ENCODE measurements around the gene CLTCL1. TPM values are rescaled to one million over a fixed set of nuclear protein-coding genes. Genes with fewer than 3 reads are reported as not detected.

CLTCL1 gene
- total RNA-seq, 4 donors from 2014 or later = 5.7 to 11.7 (median 8.4) TPM

DNA sequence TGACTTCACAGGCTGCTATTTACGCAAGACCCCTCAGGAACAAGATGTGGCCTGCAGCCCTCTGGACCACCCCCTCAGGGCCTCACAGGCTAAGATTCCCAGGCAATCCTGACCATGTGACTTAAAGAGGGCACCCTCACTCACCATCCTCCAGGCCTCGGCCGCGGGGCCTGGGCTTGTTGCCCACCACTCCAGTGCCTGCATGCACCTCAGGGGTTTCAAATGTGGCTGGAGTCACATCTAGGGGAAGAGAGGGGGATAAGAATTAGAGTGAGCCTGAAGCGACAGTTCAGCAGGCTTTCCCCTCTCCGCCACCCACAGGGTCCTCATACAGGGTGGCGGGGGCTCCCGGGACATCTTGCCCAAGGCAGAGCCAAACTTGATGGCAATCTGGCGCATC is 149.1 kb downstream of the CLTCL1 start:
- H3K27ac ChIP-seq = no peak overlapping the region
- H3K4me1 ChIP-seq = peaks cover 0 to 22% (median 8%) of the 10 kb centered on the region in 3 donors
- 88% methylated on average over 4 of the region's 9 CpGs; no CpG with 5 or more reads in 1 of the 2 donors for WGBS, 2 donors (ENCODE audit: low coverage in 1 of 2)
- H3K27me3 ChIP-seq = peaks cover under 1% of the 10 kb centered on the region
- no peak overlapping the region for H3K4me3 ChIP-seq
- ATAC-seq = no peak
- peaks cover 0 to 55% of the 10 kb centered on the region in 2 donors for H3K36me3 ChIP-seq
- TF ChIP-seq POLR2A (IDR thresholded peaks at IDR 0.05) (no peak), POLR2AphosphoS5 (IDR thresholded peaks at IDR 0.05) (no peak), EP300 (IDR thresholded peaks at IDR 0.05) (no peak)
- TF ChIP-seq, protein P1, sequence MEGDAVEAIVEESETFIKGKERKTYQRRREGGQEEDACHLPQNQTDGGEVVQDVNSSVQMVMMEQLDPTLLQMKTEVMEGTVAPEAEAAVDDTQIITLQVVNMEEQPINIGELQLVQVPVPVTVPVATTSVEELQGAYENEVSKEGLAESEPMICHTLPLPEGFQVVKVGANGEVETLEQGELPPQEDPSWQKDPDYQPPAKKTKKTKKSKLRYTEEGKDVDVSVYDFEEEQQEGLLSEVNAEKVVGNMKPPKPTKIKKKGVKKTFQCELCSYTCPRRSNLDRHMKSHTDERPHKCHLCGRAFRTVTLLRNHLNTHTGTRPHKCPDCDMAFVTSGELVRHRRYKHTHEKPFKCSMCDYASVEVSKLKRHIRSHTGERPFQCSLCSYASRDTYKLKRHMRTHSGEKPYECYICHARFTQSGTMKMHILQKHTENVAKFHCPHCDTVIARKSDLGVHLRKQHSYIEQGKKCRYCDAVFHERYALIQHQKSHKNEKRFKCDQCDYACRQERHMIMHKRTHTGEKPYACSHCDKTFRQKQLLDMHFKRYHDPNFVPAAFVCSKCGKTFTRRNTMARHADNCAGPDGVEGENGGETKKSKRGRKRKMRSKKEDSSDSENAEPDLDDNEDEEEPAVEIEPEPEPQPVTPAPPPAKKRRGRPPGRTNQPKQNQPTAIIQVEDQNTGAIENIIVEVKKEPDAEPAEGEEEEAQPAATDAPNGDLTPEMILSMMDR (IDR thresholded peaks at IDR 0.05) = no peak
- no peaks in the 10 kb centered on the region for H3K9me3 ChIP-seq

DNA sequence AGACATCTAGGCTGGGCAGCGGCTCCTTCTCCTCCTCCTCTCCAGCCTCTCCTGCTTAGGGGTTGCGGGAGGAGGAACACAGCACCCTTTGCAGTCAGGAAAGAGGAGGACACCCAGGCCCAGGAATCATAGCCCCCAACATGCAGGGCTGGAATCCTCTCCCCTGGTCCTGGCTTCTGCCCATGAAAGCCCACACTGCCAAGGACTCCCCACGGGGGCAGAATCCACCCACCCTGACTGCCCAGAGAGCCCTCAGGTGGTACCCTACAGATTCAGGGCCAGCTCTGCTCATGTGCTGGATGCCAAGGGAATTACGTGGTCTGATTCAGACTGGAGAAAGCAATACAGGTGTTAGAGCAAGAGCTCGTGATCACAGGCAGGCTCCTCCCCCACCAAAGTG is 151.5 kb downstream of the CLTCL1 start:
- 88% methylated on average over 3 of the region's 5 CpGs; no CpG with 5 or more reads in 1 of the 2 donors for WGBS, 2 donors (ENCODE audit: low coverage in 1 of 2)
- no peak overlapping the region for H3K27ac ChIP-seq
- no peak overlapping the region for H3K4me3 ChIP-seq
- ATAC-seq = no peak
- peaks cover 0 to 21% (median 8%) of the 10 kb centered on the region in 3 donors for H3K4me1 ChIP-seq
- H3K9me3 ChIP-seq = no peaks in the 10 kb centered on the region
- no peaks in the 10 kb centered on the region for H3K27me3 ChIP-seq
- peaks cover 0 to 79% of the 10 kb centered on the region in 2 donors for H3K36me3 ChIP-seq
- TF ChIP-seq POLR2A (IDR thresholded peaks at IDR 0.05) (no peak), POLR2AphosphoS5 (IDR thresholded peaks at IDR 0.05) (no peak), EP300 (IDR thresholded peaks at IDR 0.05) (no peak)
- TF ChIP-seq, protein P1 (IDR thresholded peaks at IDR 0.05) = no peak

DNA sequence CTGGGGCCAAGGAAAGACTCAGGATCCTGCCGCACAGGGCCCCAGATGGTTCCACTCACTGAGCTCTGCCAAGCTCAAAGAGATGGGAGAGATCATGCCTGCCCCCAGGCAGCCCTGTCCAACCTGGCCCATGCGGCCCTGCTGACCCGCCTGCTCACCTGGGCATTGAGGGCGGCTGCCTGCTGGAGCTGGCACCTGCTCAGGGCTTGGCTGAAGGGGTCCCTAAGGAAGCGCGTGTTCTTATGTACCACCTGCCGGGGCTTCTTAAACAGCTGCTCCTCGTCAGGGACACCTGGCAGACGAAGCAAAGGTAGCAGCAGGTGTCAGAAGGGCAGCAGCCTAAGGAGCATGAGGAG is 152.5 kb downstream of the CLTCL1 start:
- TF ChIP-seq POLR2A (IDR thresholded peaks at IDR 0.05) (no peak), EP300 (IDR thresholded peaks at IDR 0.05) (no peak), POLR2AphosphoS5 (IDR thresholded peaks at IDR 0.05) (no peak)
- TF ChIP-seq, protein P1 (IDR thresholded peaks at IDR 0.05) = no peak
- peaks cover 0 to 16% (median 8%) of the 10 kb centered on the region in 3 donors for H3K4me1 ChIP-seq
- H3K36me3 ChIP-seq = peaks cover 0 to 89% of the 10 kb centered on the region in 2 donors
- no CpG with 5 or more reads among the region's 9 CpGs for WGBS, 2 donors (ENCODE audit: low coverage in 1 of 2)
- H3K27ac ChIP-seq = no peak overlapping the region
- ATAC-seq = no peak
- H3K9me3 ChIP-seq = no peaks in the 10 kb centered on the region
- no peak overlapping the region for H3K4me3 ChIP-seq
- H3K27me3 ChIP-seq = no peaks in the 10 kb centered on the region

GRCh38 chr22:19138217-19139000 is 153.1 kb downstream of the CLTCL1 start:
- ATAC-seq = no peak
- WGBS, 2 donors (ENCODE audit: low coverage in 1 of 2) = 80 to 83% methylated on average over 1 of the region's 15 CpGs

More at GRCh38 chr22:19138217-19139000, 153.1 kb downstream of the CLTCL1 start:
- H3K4me3 ChIP-seq = no peak overlapping the region
- H3K36me3 ChIP-seq = peaks cover 0 to 95% of the 10 kb centered on the region in 2 donors
- no peaks in the 10 kb centered on the region for H3K27me3 ChIP-seq
- peaks cover 0 to 11% (median 3%) of the 10 kb centered on the region in 3 donors for H3K4me1 ChIP-seq
- no peak for TF ChIP-seq POLR2A (IDR thresholded peaks at IDR 0.05)
- TF ChIP-seq EP300 (IDR thresholded peaks at IDR 0.05) = no peak
- TF ChIP-seq POLR2AphosphoS5 (IDR thresholded peaks at IDR 0.05) = no peak
- TF ChIP-seq, protein P1 (IDR thresholded peaks at IDR 0.05) = no peak
- no peaks in the 10 kb centered on the region for H3K9me3 ChIP-seq
- no peak overlapping the region for H3K27ac ChIP-seq
